Posterior cingulate gyrus (tissue), 11 donors: ENCODE data around the gene DCUN1D3.

ENCODE experiments used
- DNase-seq, 10 donors: peaks; one replicate each; pipeline versions ENCODE4 v3.0.0 to v3.0.0-alpha.2; 2020 to 2021; ENCODE audit warnings: mixed read lengths in 3 of 10
- intact Hi-C: fragments of 100-400 bp; cut with DNase I; formaldehyde crosslinking; loops from one replicate; pipeline ENCODE4 v1.15.1; 2023

Gene DCUN1D3

GRCh38 chr16:20920091-20920490 lies 19.9 kb upstream of the DCUN1D3 start:
- DNase-seq: no peak
- intact Hi-C loops: no loop called here

- no peak for DNase-seq
Measured at GRCh38 chr16:20918486-20919239, 18.5 kb upstream of the DCUN1D3 start.

GRCh38 chr16:20916942-20917341 lies 16.8 kb upstream of the DCUN1D3 start:
- intact Hi-C loops: no loop called here
- no peak for DNase-seq

More at GRCh38 chr16:20918486-20919239, 18.5 kb upstream of the DCUN1D3 start:
- intact Hi-C loops: no loop called here

GRCh38 chr16:20916289-20916688 lies 16.1 kb upstream of the DCUN1D3 start:
- intact Hi-C loops: no loop called here
- no peak for DNase-seq

- no peak for DNase-seq
- intact Hi-C loops: no loop called here
Measured at GRCh38 chr16:20911361-20911760, 11.2 kb upstream of the DCUN1D3 start.

- intact Hi-C loops: no loop called here
- DNase-seq: no peak
Measured at GRCh38 chr16:20910781-20911321, 10.7 kb upstream of the DCUN1D3 start.

DNA sequence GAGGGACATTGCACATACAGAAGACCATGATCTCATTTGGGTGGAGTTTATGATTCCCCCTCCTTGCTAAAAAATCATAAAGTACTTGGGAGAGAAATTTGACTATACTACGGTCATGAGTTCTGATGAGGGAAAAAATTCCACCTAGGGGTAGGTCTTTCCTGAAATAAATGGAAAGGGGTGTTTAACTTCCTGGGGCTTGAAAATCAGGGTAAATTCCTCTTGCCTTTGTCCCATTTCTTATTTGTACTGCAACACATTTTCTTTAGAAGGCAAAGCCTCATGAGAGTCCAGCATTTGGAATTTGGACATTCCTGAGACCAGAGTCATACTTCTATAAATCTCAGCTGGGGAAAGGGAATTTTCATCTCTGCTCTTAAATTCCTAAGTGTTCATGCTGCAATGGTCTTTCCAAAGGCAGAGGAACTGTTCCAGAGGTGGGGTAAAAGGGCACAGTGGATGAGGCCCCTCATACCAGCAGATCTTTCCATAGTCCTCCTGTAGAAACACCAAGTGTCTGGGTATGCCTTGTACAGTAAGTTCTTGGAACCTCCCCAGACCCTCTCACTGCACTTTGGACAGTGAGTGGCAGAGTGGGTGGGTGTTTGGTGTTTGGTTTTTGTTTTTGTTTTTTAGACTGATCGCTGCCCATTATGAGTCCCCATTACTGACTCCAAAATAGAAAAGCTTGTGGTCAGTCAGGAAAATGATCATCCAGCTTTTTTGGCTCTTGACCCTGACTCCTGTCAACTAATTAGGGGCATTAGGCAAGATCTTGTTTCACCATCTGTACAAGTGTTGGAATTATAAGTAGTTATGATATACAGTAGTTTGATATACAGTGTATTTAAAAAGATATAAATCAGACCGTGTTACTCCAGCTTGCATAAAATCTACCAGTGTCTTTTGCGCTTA lies 6.4 kb upstream of the DCUN1D3 start:
- no peak for DNase-seq
- intact Hi-C loops: no loop called here

- DNase-seq: no peak
- intact Hi-C loops: no loop called here
Measured at GRCh38 chr16:20905576-20905975, 5.4 kb upstream of the DCUN1D3 start.

DNA sequence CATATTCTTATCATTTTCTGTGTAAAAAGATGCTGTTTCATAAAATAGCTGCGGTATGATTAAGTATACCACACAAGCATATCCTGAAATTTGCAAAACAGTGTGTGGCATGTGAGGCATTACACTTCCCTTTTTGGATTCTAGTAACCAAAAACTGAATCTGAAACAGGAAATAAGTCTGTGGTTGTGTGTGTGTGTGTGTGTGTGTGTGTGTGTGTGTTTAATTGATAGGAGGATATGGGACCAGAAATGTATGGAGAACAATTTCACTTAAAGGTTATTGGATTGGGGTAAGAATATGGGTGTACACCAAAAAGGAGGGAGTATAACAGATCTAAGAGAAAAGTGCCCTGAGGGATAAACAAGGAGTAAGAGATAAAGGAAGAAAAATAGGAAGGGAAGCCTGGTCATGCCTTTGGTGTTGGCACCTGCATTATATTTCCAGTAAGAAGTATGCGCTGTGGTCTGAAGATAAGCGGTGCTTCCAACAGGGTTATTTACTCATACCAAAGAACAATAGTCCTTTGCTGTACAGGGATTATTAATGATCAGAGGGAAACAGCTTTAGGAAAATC lies 4.4 kb upstream of the DCUN1D3 start:
- intact Hi-C loops: loop anchor here (5.0 kb wide), 2 partner anchors 52 to 97 kb away; partner anchors contain the start of genes ERI2 and REXO5
- no peak for DNase-seq

- DNase-seq: no peak
- intact Hi-C loops: loop anchor here (5.0 kb wide), 2 partner anchors 52 to 97 kb away; partner anchors contain the start of genes ERI2 and REXO5
Measured at GRCh38 chr16:20903899-20904506, 3.8 kb upstream of the DCUN1D3 start.

DNA sequence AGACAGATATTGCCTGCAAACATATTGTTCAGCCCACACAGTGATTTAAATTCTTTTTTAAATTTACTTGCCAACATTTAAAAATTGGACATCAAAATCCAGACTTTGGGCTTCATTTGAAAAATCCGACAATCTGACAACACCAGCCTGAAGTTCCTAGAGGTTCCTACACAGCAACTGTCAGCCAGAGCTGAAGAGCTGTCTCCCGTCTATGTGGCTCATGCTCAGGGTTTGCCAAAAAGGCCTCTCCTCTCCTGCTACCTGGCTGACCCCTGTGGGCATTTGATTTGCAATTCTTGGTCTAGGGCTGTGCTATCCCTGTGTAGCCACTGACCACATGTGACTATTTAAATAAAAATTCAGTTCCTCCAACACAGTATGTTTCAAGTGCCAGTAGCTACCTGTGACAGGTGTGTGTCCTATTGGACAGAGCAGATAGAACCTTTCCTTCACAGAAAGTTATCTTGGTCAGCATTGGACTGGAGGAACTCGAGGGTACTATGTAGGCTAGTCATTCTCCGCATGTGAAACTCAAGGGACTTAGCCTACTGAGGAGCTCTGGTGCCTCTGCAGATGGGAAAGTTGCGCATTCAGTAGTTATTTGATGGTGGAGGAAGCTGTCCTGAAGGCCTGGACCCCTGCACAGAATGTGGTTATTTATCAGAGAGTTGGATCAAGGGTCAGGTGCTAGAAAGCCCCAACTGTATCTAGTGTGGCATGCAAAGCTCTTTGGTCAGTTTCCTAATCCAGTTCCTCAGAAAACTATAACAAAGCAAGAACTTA lies 3.1 kb upstream of the DCUN1D3 start:
- intact Hi-C loops: loop anchor here (5.0 kb wide), 2 partner anchors 51 to 96 kb away; partner anchors contain the start of genes ERI2 and REXO5
- DNase-seq: no peak

DNA sequence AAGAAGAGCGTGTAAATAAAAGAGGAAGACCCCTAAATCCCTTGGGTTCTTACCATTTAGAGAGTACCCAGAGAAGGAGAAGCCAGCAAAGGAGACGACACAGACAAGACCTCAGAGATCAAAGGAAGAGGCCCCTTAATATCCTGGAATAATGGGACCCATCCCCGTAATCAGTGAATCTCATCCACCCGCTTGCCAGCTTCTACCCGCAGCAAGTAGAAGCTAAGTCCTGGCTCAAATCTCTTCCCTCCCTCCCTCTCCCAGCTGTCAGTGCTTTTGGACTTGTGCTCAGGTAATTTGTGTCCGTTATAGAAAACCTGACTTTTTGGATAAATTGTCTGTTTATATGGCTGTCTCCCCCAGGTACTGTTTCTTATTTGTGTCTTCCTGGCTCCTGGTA lies 2.3 kb upstream of the DCUN1D3 start:
- no peak for DNase-seq
- intact Hi-C loops: loop anchor here (5.0 kb wide), 2 partner anchors 50 to 95 kb away; partner anchors contain the start of genes ERI2 and REXO5

- intact Hi-C loops: loop anchor here (5.0 kb wide), 2 partner anchors 49 to 94 kb away; partner anchors contain the start of genes ERI2 and REXO5
- peak in 8 of 10 donors; percentile 5 to 88 (median 30) for DNase-seq
Measured at GRCh38 chr16:20901436-20902112, 1.4 kb upstream of the DCUN1D3 start.

GRCh38 chr16:20901068-20901435 lies 894 bp upstream of the DCUN1D3 start:
- DNase-seq: peak in 1 of 10 donors; percentile 22
- intact Hi-C loops: loop anchor here (5.0 kb wide), 2 partner anchors 49 to 94 kb away; partner anchors contain the start of genes ERI2 and REXO5

GRCh38 chr16:20899477-20900298 lies 470 bp downstream of the DCUN1D3 start:
- DNase-seq: peak in 5 of 10 donors; percentile 6 to 87 (median 13)
- intact Hi-C loops: loop anchor here (5.0 kb wide), 2 partner anchors 47 to 92 kb away; partner anchors contain the start of genes ERI2 and REXO5

- DNase-seq: no peak
- intact Hi-C loops: no loop called here
Measured at GRCh38 chr16:20899071-20899470, 1.1 kb downstream of the DCUN1D3 start.

DNA sequence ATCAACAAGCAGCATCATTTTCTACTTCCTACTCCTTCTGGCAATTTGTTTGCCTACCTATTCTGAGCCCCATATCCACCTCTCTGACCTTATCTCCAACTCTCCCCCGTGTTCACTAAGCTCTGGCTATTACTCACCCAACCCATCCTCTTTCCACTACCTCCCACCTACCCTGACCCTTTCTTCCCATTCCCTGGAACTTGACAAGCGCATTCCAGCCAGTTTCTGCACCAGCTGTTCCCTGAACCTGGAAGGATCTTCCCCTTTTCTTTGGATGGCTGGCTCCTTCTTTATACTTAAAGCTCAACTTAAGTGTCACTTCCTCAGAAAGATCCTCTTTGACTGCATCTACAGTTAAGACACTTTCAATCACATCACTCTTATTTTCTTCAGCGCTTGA lies 2.2 kb downstream of the DCUN1D3 start:
- intact Hi-C loops: no loop called here
- DNase-seq: no peak
